ENCODE data around the gene SLU7.
A peak's percentile ranks its signal among the peaks of the same experiment; 100 is the strongest.

SLU7 gene

GRCh38 chr5:160398806-160399205 is 20.1 kb downstream of the SLU7 start:
- peaks cover 27% of the 10 kb centered on the region for H3K36me3 ChIP-seq (ENCODE audit: control insufficient read depth, insufficient read depth, low read length, severe bottlenecking)

GRCh38 chr5:160397492-160397891 is 21.4 kb downstream of the SLU7 start:
- DNase-seq (ENCODE audit: low read depth) = no peak
- H3K4me1 ChIP-seq (ENCODE audit: control insufficient read depth, insufficient read depth, low read length) = peaks cover 30% of the 10 kb centered on the region
- no peak overlapping the region for H3K4me3 ChIP-seq (ENCODE audit: low read length)
- peaks cover 17% of the 10 kb centered on the region for H3K36me3 ChIP-seq (ENCODE audit: control insufficient read depth, insufficient read depth, low read length, severe bottlenecking)
- H3K9ac ChIP-seq (ENCODE audit: low read length) = no peak overlapping the region
- no peaks in the 10 kb centered on the region for H3K27me3 ChIP-seq (replicated peaks; ENCODE audit: control insufficient read depth, insufficient read depth, low read length)
- no peaks in the 10 kb centered on the region for H3K9me3 ChIP-seq (ENCODE audit: control insufficient read depth, low read length)

More at GRCh38 chr5:160398806-160399205, 20.1 kb downstream of the SLU7 start:
- H3K9ac ChIP-seq (ENCODE audit: low read length) = peak overlapping the region; percentile 90
- peaks cover 19% of the 10 kb centered on the region for H3K4me1 ChIP-seq (ENCODE audit: control insufficient read depth, insufficient read depth, low read length)
- no peaks in the 10 kb centered on the region for H3K9me3 ChIP-seq (ENCODE audit: control insufficient read depth, low read length)
- peak overlapping the region; percentile 87 for H3K4me3 ChIP-seq (ENCODE audit: low read length)
- peak; percentile 27 for DNase-seq (ENCODE audit: low read depth)
- H3K27me3 ChIP-seq (replicated peaks; ENCODE audit: control insufficient read depth, insufficient read depth, low read length) = no peaks in the 10 kb centered on the region

DNA sequence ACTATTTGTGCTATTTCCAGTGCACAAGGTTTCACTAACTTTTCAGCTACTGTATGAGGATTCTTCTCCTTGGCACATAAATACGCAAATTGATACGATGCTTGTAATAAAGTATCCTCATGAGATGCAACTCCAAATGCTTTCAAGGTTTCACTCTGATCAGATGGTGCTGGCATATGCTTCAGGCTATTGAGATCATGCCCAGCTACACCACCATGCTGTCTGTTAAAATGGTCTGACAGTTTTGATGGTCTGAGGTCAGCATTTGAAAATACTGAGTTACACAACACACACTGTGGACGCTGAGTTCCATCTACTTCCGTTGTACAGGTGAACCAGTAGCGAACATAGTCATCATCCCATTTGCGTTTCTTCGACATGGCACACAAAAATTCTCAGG is 23.8 kb downstream of the SLU7 start:
- DNase-seq (ENCODE audit: low read depth) = no peak
- Histone ChIP-seq H3K4me1 (ENCODE audit: control insufficient read depth, insufficient read depth, low read length) (peaks cover 24% of the 10 kb centered on the region), H3K9me3 (ENCODE audit: control insufficient read depth, low read length) (no peaks in the 10 kb centered on the region), H3K9ac (ENCODE audit: low read length) (no peak overlapping the region), H3K4me3 (ENCODE audit: low read length) (no peak overlapping the region), H3K27me3 (replicated peaks; ENCODE audit: control insufficient read depth, insufficient read depth, low read length) (no peaks in the 10 kb centered on the region), H3K36me3 (ENCODE audit: control insufficient read depth, insufficient read depth, low read length, severe bottlenecking) (no peaks in the 10 kb centered on the region)

DNA sequence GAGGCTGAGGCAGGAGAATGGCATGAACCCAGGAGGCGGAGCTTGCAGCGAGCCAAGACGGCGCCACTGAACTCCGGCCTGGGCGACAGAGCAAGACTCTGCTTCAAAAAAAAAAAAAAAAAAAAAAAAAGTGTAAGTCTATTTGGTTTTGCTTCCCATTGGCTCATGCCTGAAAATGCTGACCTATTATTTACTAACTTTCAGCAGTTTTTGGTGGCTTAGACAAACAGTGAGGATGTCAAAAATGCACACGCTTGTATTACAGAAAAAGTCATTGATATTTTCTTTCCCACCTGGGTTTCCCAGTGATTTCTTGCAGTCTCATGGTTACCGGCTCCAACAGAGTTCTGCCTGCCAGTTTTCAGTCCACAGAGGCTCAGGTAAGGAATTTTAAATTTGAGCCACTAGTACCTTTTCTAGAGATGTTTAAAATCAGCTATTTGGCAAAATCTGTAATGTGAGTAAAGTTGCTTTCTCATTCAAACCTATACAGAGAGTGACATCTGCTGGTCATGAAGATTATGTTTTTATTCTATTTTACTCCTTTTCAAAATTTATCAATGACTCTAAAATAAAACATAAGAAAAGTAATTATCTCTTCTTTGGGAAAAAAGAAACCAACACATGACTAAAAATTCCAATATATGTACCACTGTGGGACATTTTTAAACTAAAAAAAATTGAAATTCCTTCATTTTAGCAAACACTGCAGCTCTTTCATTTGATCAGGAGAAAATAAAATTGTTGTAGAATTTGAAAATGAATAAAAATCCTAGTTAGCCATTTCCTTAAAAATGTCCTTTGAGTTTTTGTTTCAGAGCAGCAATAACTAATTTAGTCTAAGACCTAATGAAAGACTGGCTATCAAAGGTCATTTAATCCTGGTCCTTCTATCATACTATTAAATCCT is 27.8 kb downstream of the SLU7 start:
- DNase-seq (ENCODE audit: low read depth) = peak; percentile 72
- no peak overlapping the region for H3K9ac ChIP-seq (ENCODE audit: low read length)
- peaks cover 18% of the 10 kb centered on the region for H3K4me1 ChIP-seq (ENCODE audit: control insufficient read depth, insufficient read depth, low read length)
- no peaks in the 10 kb centered on the region for H3K36me3 ChIP-seq (ENCODE audit: control insufficient read depth, insufficient read depth, low read length, severe bottlenecking)
- peaks cover 15% of the 10 kb centered on the region for H3K9me3 ChIP-seq (ENCODE audit: control insufficient read depth, low read length)
- H3K4me3 ChIP-seq (ENCODE audit: low read length) = no peak overlapping the region
- no peaks in the 10 kb centered on the region for H3K27me3 ChIP-seq (replicated peaks; ENCODE audit: control insufficient read depth, insufficient read depth, low read length)

GRCh38 chr5:160387445-160387844 is 31.4 kb downstream of the SLU7 start:
- H3K4me1 ChIP-seq (ENCODE audit: control insufficient read depth, insufficient read depth, low read length) = no peaks in the 10 kb centered on the region
- DNase-seq (ENCODE audit: low read depth) = no peak
- H3K27me3 ChIP-seq (replicated peaks; ENCODE audit: control insufficient read depth, insufficient read depth, low read length) = no peaks in the 10 kb centered on the region
- H3K4me3 ChIP-seq (ENCODE audit: low read length) = no peak overlapping the region
- no peak overlapping the region for H3K9ac ChIP-seq (ENCODE audit: low read length)
- H3K9me3 ChIP-seq (ENCODE audit: control insufficient read depth, low read length) = peaks cover 15% of the 10 kb centered on the region
- H3K36me3 ChIP-seq (ENCODE audit: control insufficient read depth, insufficient read depth, low read length, severe bottlenecking) = no peaks in the 10 kb centered on the region

GRCh38 chr5:160385496-160385895 is 33.4 kb downstream of the SLU7 start:
- Histone ChIP-seq H3K9ac (ENCODE audit: low read length) (no peak overlapping the region), H3K36me3 (ENCODE audit: control insufficient read depth, insufficient read depth, low read length, severe bottlenecking) (no peaks in the 10 kb centered on the region), H3K4me3 (ENCODE audit: low read length) (no peak overlapping the region), H3K27me3 (replicated peaks; ENCODE audit: control insufficient read depth, insufficient read depth, low read length) (no peaks in the 10 kb centered on the region), H3K4me1 (ENCODE audit: control insufficient read depth, insufficient read depth, low read length) (no peaks in the 10 kb centered on the region), H3K9me3 (ENCODE audit: control insufficient read depth, low read length) (peaks cover 15% of the 10 kb centered on the region)
- peak; percentile 18 for DNase-seq (ENCODE audit: low read depth)

DNA sequence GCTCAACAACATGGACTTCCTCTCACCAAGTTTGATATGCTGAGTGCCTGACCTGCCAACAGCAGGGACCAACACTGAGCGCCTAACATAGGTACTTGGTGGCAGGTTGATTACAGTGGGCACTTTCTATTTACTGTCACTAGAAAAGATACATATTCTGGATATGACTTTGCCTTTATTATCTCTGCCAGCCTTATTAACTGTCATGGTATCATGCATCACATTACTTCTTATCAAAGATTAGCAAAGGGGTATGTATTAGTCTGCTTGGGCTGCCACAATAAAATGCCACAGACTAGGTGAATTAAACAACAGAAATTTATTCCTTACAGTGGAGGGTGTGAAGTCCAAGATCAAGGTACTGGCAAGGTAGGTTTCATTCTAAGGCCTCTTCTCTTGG is 34.2 kb downstream of the SLU7 start:
- H3K4me3 ChIP-seq (ENCODE audit: low read length) = no peak overlapping the region
- no peaks in the 10 kb centered on the region for H3K27me3 ChIP-seq (replicated peaks; ENCODE audit: control insufficient read depth, insufficient read depth, low read length)
- H3K9me3 ChIP-seq (ENCODE audit: control insufficient read depth, low read length) = peaks cover 15% of the 10 kb centered on the region
- H3K36me3 ChIP-seq (ENCODE audit: control insufficient read depth, insufficient read depth, low read length, severe bottlenecking) = no peaks in the 10 kb centered on the region
- no peak for DNase-seq (ENCODE audit: low read depth)
- H3K9ac ChIP-seq (ENCODE audit: low read length) = no peak overlapping the region
- no peaks in the 10 kb centered on the region for H3K4me1 ChIP-seq (ENCODE audit: control insufficient read depth, insufficient read depth, low read length)

DNA sequence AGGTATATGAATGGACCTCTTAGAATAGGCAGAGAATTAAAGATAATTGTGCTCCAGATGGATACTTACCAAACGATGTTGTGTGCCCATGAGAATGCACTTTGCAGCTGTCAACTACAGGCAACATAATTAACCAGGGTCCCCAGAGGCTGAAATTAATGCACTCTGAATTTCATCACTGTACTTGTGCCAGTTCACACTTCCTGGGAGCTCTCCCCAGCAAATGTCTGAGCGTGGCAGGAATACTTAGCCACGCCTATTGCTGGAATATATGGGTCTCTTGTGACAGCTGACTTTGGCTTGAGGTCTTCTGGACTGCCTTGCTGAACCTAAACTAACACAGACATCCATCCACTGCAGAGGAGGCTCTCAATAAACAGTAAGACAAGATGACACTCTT is 36.5 kb downstream of the SLU7 start:
- no peak overlapping the region for H3K4me3 ChIP-seq (ENCODE audit: low read length)
- no peak overlapping the region for H3K9ac ChIP-seq (ENCODE audit: low read length)
- no peaks in the 10 kb centered on the region for H3K36me3 ChIP-seq (ENCODE audit: control insufficient read depth, insufficient read depth, low read length, severe bottlenecking)
- DNase-seq (ENCODE audit: low read depth) = no peak
- H3K4me1 ChIP-seq (ENCODE audit: control insufficient read depth, insufficient read depth, low read length) = no peaks in the 10 kb centered on the region
- peaks cover 10% of the 10 kb centered on the region for H3K9me3 ChIP-seq (ENCODE audit: control insufficient read depth, low read length)
- peaks cover 2% of the 10 kb centered on the region for H3K27me3 ChIP-seq (replicated peaks; ENCODE audit: control insufficient read depth, insufficient read depth, low read length)

- DNase-seq (ENCODE audit: low read depth) = no peak
- Histone ChIP-seq H3K27me3 (replicated peaks; ENCODE audit: control insufficient read depth, insufficient read depth, low read length) (peaks cover 2% of the 10 kb centered on the region), H3K4me3 (ENCODE audit: low read length) (no peak overlapping the region), H3K9me3 (ENCODE audit: control insufficient read depth, low read length) (no peaks in the 10 kb centered on the region), H3K36me3 (ENCODE audit: control insufficient read depth, insufficient read depth, low read length, severe bottlenecking) (no peaks in the 10 kb centered on the region), H3K9ac (ENCODE audit: low read length) (no peak overlapping the region), H3K4me1 (ENCODE audit: control insufficient read depth, insufficient read depth, low read length) (no peaks in the 10 kb centered on the region)
Measured at GRCh38 chr5:160380041-160380440, 38.8 kb downstream of the SLU7 start.

DNA sequence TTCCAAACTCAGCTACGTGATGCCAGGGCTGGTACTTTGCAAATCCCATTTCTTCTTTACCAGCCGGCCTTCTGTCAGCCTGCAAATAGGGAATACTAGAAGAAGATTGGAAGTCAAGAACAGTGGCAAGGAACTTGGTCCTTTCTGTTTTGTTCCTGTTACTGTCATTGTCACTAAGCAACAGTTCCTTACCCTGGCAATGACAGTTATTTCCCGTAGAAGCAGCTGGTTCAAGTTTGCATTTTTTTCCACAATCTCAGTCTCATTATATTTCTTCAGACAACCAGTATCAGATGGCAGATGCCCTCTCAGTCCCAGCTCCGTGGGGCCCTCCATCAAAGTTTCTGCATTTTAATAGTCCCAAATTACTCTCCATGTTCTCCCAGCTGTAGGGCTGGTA is 39.4 kb downstream of the SLU7 start:
- Histone ChIP-seq H3K4me3 (ENCODE audit: low read length) (no peak overlapping the region), H3K9me3 (ENCODE audit: control insufficient read depth, low read length) (no peaks in the 10 kb centered on the region), H3K27me3 (replicated peaks; ENCODE audit: control insufficient read depth, insufficient read depth, low read length) (peaks cover 6% of the 10 kb centered on the region), H3K36me3 (ENCODE audit: control insufficient read depth, insufficient read depth, low read length, severe bottlenecking) (no peaks in the 10 kb centered on the region), H3K9ac (ENCODE audit: low read length) (no peak overlapping the region), H3K4me1 (ENCODE audit: control insufficient read depth, insufficient read depth, low read length) (no peaks in the 10 kb centered on the region)
- no peak for DNase-seq (ENCODE audit: low read depth)

GRCh38 chr5:160378330-160378729 is 40.6 kb downstream of the SLU7 start:
- no peaks in the 10 kb centered on the region for H3K9me3 ChIP-seq (ENCODE audit: control insufficient read depth, low read length)
- DNase-seq (ENCODE audit: low read depth) = no peak

More at GRCh38 chr5:160378330-160378729, 40.6 kb downstream of the SLU7 start:
- H3K36me3 ChIP-seq (ENCODE audit: control insufficient read depth, insufficient read depth, low read length, severe bottlenecking) = no peaks in the 10 kb centered on the region
- no peak overlapping the region for H3K4me3 ChIP-seq (ENCODE audit: low read length)
- H3K27me3 ChIP-seq (replicated peaks; ENCODE audit: control insufficient read depth, insufficient read depth, low read length) = peaks cover 16% of the 10 kb centered on the region
- no peak overlapping the region for H3K9ac ChIP-seq (ENCODE audit: low read length)
- no peaks in the 10 kb centered on the region for H3K4me1 ChIP-seq (ENCODE audit: control insufficient read depth, insufficient read depth, low read length)
